ENCODE data around the gene CCL5. TPM values are rescaled to one million over a fixed set of nuclear protein-coding genes. Genes with fewer than 3 reads are reported as not detected.
"Not testable (repeated sequence)": the region's sequence is repeated elsewhere in the genome, so short reads cannot be mapped to it uniquely, and the experiment has no call there.

Gene CCL5
- polyA plus RNA-seq, 4 donors, result 1.3 to 2.1 (median 1.4) TPM

- DNase-seq (ENCODE audit: low read depth in 4 of 4, low spot score in 2 of 4), result no peak
Measured at GRCh38 chr17:35900280-35900679, 20.1 kb upstream of the CCL5 start.

- no peak for DNase-seq (ENCODE audit: low read depth in 4 of 4, low spot score in 2 of 4)
Measured at GRCh38 chr17:35898283-35899070, 18.3 kb upstream of the CCL5 start.

GRCh38 chr17:35897772-35898171 lies 17.6 kb upstream of the CCL5 start:
- DNase-seq (ENCODE audit: low read depth in 4 of 4, low spot score in 2 of 4), result not testable (repeated sequence)

GRCh38 chr17:35895636-35896587 lies 15.8 kb upstream of the CCL5 start:
- DNase-seq (ENCODE audit: low read depth in 4 of 4, low spot score in 2 of 4), result no peak

GRCh38 chr17:35894206-35894605 lies 14.0 kb upstream of the CCL5 start:
- DNase-seq (ENCODE audit: low read depth in 4 of 4, low spot score in 2 of 4), result no peak

GRCh38 chr17:35893751-35894150 lies 13.6 kb upstream of the CCL5 start:
- DNase-seq (ENCODE audit: low read depth in 4 of 4, low spot score in 2 of 4), result no peak

GRCh38 chr17:35892091-35893035 lies 12.2 kb upstream of the CCL5 start:
- DNase-seq (ENCODE audit: low read depth in 4 of 4, low spot score in 2 of 4), result no peak

- DNase-seq (ENCODE audit: low read depth in 4 of 4, low spot score in 2 of 4), result no peak
Measured at GRCh38 chr17:35891269-35891668, 11.1 kb upstream of the CCL5 start.

- DNase-seq (ENCODE audit: low read depth in 4 of 4, low spot score in 2 of 4), result no peak
Measured at GRCh38 chr17:35890774-35891155, 10.6 kb upstream of the CCL5 start.

- peak in 3 of 4 donors; percentile 31 to 69 (median 39) for DNase-seq (ENCODE audit: low read depth in 4 of 4, low spot score in 2 of 4)
Measured at GRCh38 chr17:35889818-35890773, 9.9 kb upstream of the CCL5 start.

- no peak for DNase-seq (ENCODE audit: low read depth in 4 of 4, low spot score in 2 of 4)
Measured at GRCh38 chr17:35889241-35889640, 9.1 kb upstream of the CCL5 start.

- no peak for DNase-seq (ENCODE audit: low read depth in 4 of 4, low spot score in 2 of 4)
Measured at GRCh38 chr17:35878361-35878760, 1.8 kb downstream of the CCL5 start.

GRCh38 chr17:35877345-35878029 lies 2.7 kb downstream of the CCL5 start:
- DNase-seq (ENCODE audit: low read depth in 4 of 4, low spot score in 2 of 4), result no peak

GRCh38 chr17:35876534-35876933 lies 3.6 kb downstream of the CCL5 start:
- DNase-seq (ENCODE audit: low read depth in 4 of 4, low spot score in 2 of 4), result no peak

- no peak for DNase-seq (ENCODE audit: low read depth in 4 of 4, low spot score in 2 of 4)
Measured at GRCh38 chr17:35875800-35876139, 4.4 kb downstream of the CCL5 start.

GRCh38 chr17:35875072-35875799 lies 4.9 kb downstream of the CCL5 start:
- no peak for DNase-seq (ENCODE audit: low read depth in 4 of 4, low spot score in 2 of 4)

GRCh38 chr17:35872196-35872980 lies 7.8 kb downstream of the CCL5 start:
- DNase-seq (ENCODE audit: low read depth in 4 of 4, low spot score in 2 of 4), result no peak
